OCI-LY7 (cell line): ENCODE data around the gene C20orf202. TPM values are rescaled to one million over a fixed set of nuclear protein-coding genes. Genes with fewer than 3 reads are reported as not detected.

Experiments used
- BruUV-seq: library from RNA; stranded (reverse); fragments of 400-500 nt; replicated peaks from 2 replicates; lab custom pipeline; 2021; lab: Mats Ljungman, UMichigan
- CTCF ChIA-PET: fragments of 300-600 bp; sonication (Branson Sonifier 250); formaldehyde crosslinking; loops from one replicate; lab custom pipeline; 2022; ENCODE audit warnings: antibody characterized with exemption; ENCODE audit not compliant: unreplicated experiment; lab: Charles Lee
- POLR2A ChIA-PET: fragments of 300-600 bp; sonication (Branson Sonifier 250); formaldehyde crosslinking; loops from one replicate; lab custom pipeline; 2022; ENCODE audit warnings: antibody characterized with exemption; lab: Charles Lee
- DNase-seq: peaks from one replicate; pipeline ENCODE4 v3.0.0-alpha.2; 2015; ENCODE audit warnings: low spot score
- H2AFZ ChIP-seq: fragments of 200-600 bp; sonication (generic), shearing (Covaris generic); 2 replicates; pipeline ENCODE4 v1.6.1; 2014; ENCODE audit warnings: mild to moderate bottlenecking, antibody characterized with exemption, low read length, moderate library complexity
- H3K27ac ChIP-seq: fragments of 200-600 bp; sonication (generic); 2 replicates; pipeline ENCODE4 v1.5.1; 2014; ENCODE audit warnings: mixed run types, low read depth, mild to moderate bottlenecking, moderate library complexity, low read length, inconsistent platforms; ENCODE audit not compliant: poor library complexity, severe bottlenecking
- H3K36me3 ChIP-seq: fragments of 200-600 bp; sonication (generic); 2 replicates; pipeline ENCODE4 v1.6.1; 2014; ENCODE audit warnings: mild to moderate bottlenecking, antibody characterized with exemption, low read length, moderate library complexity, mixed read lengths; ENCODE audit not compliant: insufficient read depth
- H3K4me1 ChIP-seq: fragments of 200-600 bp; sonication (generic); 2 replicates; pipeline ENCODE4 v1.5.1; 2014; ENCODE audit warnings: mild to moderate bottlenecking, low read length; ENCODE audit not compliant: insufficient read depth, poor library complexity, severe bottlenecking
- H3K4me2 ChIP-seq: fragments of 200-600 bp; sonication (generic); 2 replicates; pipeline ENCODE4 v1.6.1; 2014; ENCODE audit warnings: mild to moderate bottlenecking, low read length
- H3K4me3 ChIP-seq: fragments of 200-600 bp; sonication (generic); 2 replicates; pipeline ENCODE4 v1.5.1; 2014; ENCODE audit warnings: mild to moderate bottlenecking, low read depth, low read length; ENCODE audit not compliant: poor library complexity, severe bottlenecking
- H3K79me2 ChIP-seq: fragments of 200-600 bp; sonication (generic); 2 replicates; pipeline ENCODE4 v1.6.1; 2016; ENCODE audit warnings: low read depth, mild to moderate bottlenecking, low read length, moderate library complexity, mixed read lengths; ENCODE audit not compliant: insufficient read depth
- H3K9me2 ChIP-seq: fragments of 200-600 bp; sonication (generic); 2 replicates; pipeline ENCODE4 v1.6.1; 2016; ENCODE audit warnings: mild to moderate bottlenecking, low read length, mixed read lengths; ENCODE audit not compliant: insufficient read depth
- H3K9me3 ChIP-seq: fragments of 200-600 bp; sonication (generic); 2 replicates; pipeline ENCODE4 v1.6.1; 2014; ENCODE audit warnings: mild to moderate bottlenecking, mixed run types, low read length, mixed read lengths
- H4K20me1 ChIP-seq: fragments of 200-600 bp; sonication (generic); 2 replicates; pipeline ENCODE4 v1.6.1; 2014; ENCODE audit warnings: mild to moderate bottlenecking, antibody characterized with exemption, low read length, moderate library complexity, mixed read lengths; ENCODE audit not compliant: insufficient read depth
- EZH2phosphoT487 ChIP-seq: fragments of 200-600 bp; sonication (generic); IDR thresholded peaks from 2 replicates; pipeline ENCODE4 v1.6.1; 2018; ENCODE audit warnings: low read depth, borderline replicate concordance, mild to moderate bottlenecking, mixed run types, antibody characterized with exemption, low read length, moderate library complexity, mixed read lengths
- intact Hi-C: fragments of 100-400 bp; cut with micrococcal nuclease; formaldehyde crosslinking; loops from one replicate; pipeline ENCODE4 v1.10.0; 2022; ENCODE audit not compliant: unreplicated experiment
- total RNA-seq, 2 experiments: library from RNA; depleted of rRNA in 1 of 2; stranded (reverse); fragments of >200 nt in 1 of 2; shearing (Covaris generic) in 1 of 2; gene quantifications; 2 replicates each; pipeline ENCODE4 v1.2.3, GENCODE V29; 2014 to 2022
- TF ChIP-seq, protein P1 (sequence below): fragments of 200-600 bp; sonication (generic); conservative IDR thresholded peaks from 2 replicates; pipeline ENCODE4 v1.5.1; 2014; ENCODE audit warnings: mild to moderate bottlenecking, antibody characterized with exemption, low read length, moderate library complexity, mixed read lengths

Gene C20orf202
- total RNA-seq, 2 experiments from 2014 or later: not detected

DNA sequence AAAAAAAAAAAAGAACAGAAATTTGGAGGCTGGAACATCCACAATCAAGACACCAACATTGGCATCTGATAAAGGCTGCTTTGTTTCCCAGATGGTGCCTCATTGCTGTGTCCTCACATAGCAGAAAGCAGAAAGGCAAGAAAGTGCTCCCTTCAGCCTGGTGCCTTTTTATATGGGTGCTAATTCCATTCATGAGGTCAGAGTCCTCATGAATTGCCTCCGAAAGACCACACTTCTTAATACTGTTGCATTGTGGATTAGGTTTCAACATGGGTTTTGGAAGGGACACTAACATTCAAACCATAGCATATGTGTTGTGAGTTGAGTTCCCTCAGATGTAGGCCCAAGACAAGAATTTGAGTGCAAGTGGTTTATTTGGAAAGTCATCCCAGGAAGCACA, 8.0 kb upstream of the C20orf202 start:
- Histone ChIP-seq H3K4me2 (no peak overlapping the region), H3K27ac (no peak overlapping the region), H3K36me3 (no peaks in the 10 kb centered on the region), H4K20me1 (no peaks in the 10 kb centered on the region), H3K4me1 (no peaks in the 10 kb centered on the region), H3K79me2 (no peaks in the 10 kb centered on the region), H3K9me2 (no peaks in the 10 kb centered on the region), H3K9me3 (no peaks in the 10 kb centered on the region), H3K4me3 (no peak overlapping the region), H2AFZ (no peak overlapping the region)
- TF ChIP-seq, protein P1, sequence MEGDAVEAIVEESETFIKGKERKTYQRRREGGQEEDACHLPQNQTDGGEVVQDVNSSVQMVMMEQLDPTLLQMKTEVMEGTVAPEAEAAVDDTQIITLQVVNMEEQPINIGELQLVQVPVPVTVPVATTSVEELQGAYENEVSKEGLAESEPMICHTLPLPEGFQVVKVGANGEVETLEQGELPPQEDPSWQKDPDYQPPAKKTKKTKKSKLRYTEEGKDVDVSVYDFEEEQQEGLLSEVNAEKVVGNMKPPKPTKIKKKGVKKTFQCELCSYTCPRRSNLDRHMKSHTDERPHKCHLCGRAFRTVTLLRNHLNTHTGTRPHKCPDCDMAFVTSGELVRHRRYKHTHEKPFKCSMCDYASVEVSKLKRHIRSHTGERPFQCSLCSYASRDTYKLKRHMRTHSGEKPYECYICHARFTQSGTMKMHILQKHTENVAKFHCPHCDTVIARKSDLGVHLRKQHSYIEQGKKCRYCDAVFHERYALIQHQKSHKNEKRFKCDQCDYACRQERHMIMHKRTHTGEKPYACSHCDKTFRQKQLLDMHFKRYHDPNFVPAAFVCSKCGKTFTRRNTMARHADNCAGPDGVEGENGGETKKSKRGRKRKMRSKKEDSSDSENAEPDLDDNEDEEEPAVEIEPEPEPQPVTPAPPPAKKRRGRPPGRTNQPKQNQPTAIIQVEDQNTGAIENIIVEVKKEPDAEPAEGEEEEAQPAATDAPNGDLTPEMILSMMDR: no peak
- no peak for TF ChIP-seq EZH2phosphoT487
- no TSS peak for BruUV-seq
- DNase-seq: no peak
- intact Hi-C loops: no loop called here
- ChIA-PET CTCF (no interaction called here), POLR2A (no interaction called here)

DNA sequence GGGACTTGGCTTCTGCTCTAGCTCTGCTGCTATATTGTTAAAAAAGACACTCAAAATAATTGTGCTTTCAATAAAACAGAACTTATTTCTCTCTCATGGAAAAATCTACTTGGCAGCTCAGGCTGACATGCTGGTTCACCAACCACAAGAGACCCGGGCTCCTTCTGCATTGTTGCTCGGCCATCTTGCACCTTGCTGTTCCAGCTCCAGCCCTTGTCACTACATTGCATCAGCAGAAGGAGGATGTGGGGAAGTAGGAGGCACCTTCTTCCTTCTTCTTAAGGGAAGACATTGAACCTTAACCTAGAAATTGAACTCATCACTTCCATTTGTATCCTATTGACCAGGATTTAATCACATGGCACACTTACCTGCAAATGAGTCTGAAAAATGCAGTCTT, 6.6 kb upstream of the C20orf202 start:
- POLR2A ChIA-PET: interaction anchor here (0.6 kb wide), 2 partner anchors 301 to 1471 kb away, joined by 4 to 5 read pairs; no protein-coding TSS in a partner anchor
- TF ChIP-seq, protein P1: no peak
- no peak for TF ChIP-seq EZH2phosphoT487
- Histone ChIP-seq H3K4me3 (no peak overlapping the region), H2AFZ (no peak overlapping the region), H3K79me2 (no peaks in the 10 kb centered on the region), H3K36me3 (no peaks in the 10 kb centered on the region), H3K9me3 (no peaks in the 10 kb centered on the region), H3K27ac (no peak overlapping the region), H3K4me1 (no peaks in the 10 kb centered on the region), H4K20me1 (no peaks in the 10 kb centered on the region), H3K9me2 (no peaks in the 10 kb centered on the region), H3K4me2 (no peak overlapping the region)
- CTCF ChIA-PET: no interaction called here
- intact Hi-C loops: no loop called here
- no TSS peak for BruUV-seq
- DNase-seq: no peak

DNA sequence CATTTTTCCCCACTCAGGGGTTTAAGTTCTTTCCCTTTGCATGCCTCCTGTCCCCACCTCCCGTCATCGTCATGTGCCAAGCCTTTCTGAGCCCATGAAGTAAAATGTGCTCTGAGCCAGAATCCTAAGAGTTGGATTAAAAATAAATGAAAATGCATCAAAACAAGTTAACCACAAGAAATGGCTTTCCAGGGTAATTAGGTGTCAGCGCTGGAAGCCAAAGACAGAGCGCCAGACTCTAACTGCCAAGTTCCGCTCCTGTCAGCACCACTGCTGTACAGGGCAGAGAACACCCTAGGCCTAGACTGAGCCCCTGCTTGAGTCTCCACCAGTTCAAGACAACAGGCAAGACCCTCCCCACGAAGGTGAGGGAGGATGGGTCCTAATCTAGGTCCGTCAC, 5.5 kb upstream of the C20orf202 start:
- no peaks in the 10 kb centered on the region for H4K20me1 ChIP-seq
- no peaks in the 10 kb centered on the region for H3K79me2 ChIP-seq
- H3K9me2 ChIP-seq: no peaks in the 10 kb centered on the region
- intact Hi-C loops: no loop called here
- BruUV-seq: no TSS peak
- H3K4me2 ChIP-seq: no peak overlapping the region
- no peak overlapping the region for H2AFZ ChIP-seq
- TF ChIP-seq EZH2phosphoT487: no peak
- TF ChIP-seq, protein P1: no peak
- no peaks in the 10 kb centered on the region for H3K36me3 ChIP-seq
- H3K27ac ChIP-seq: no peak overlapping the region
- ChIA-PET CTCF (no interaction called here), POLR2A (no interaction called here)
- no peaks in the 10 kb centered on the region for H3K9me3 ChIP-seq
- DNase-seq: no peak
- no peaks in the 10 kb centered on the region for H3K4me1 ChIP-seq
- no peak overlapping the region for H3K4me3 ChIP-seq
